Mucosa of descending colon (tissue), 3 donors: ENCODE measurements around the gene SLC17A7. TPM values are rescaled to one million over a fixed set of nuclear protein-coding genes. Genes with fewer than 3 reads are reported as not detected.
A peak's percentile ranks its signal among the peaks of the same experiment; 100 is the strongest.

Experiments used
- ATAC-seq: fragments of 200-7000 bp; cut with Tn5 transposase; one replicate; pipeline ENCODE4 v1.9.1; 2020; ENCODE audit warnings: mild to moderate bottlenecking, moderate library complexity
- DNase-seq, 3 donors: peaks; one replicate each; pipeline ENCODE4 v3.0.0-alpha.2; 2020
- H3K36me3 ChIP-seq: fragments of 200-600 bp; one replicate; pipeline ENCODE4 v1.8.0; 2021; ENCODE audit warnings: low read depth, mild to moderate bottlenecking
- H3K4me1 ChIP-seq: fragments of 200-600 bp; one replicate; pipeline ENCODE4 v1.8.0; 2021; ENCODE audit warnings: low read depth, mild to moderate bottlenecking
- H3K4me3 ChIP-seq: fragments of 200-600 bp; one replicate; pipeline ENCODE4 v1.8.0; 2021; ENCODE audit warnings: mild to moderate bottlenecking
- H3K9me3 ChIP-seq: fragments of 200-600 bp; one replicate; pipeline ENCODE4 v1.8.0; 2021; ENCODE audit warnings: mild to moderate bottlenecking
- CTCF ChIP-seq: fragments of 200-600 bp; IDR thresholded peaks from one replicate; pipeline ENCODE4 v1.8.0; 2022; ENCODE audit warnings: antibody characterized with exemption, mild to moderate bottlenecking
- intact Hi-C, 2 donors: fragments of 100-400 bp; cut with DNase I in 1 of 2; cut with micrococcal nuclease in 1 of 2; formaldehyde crosslinking; loops; one replicate each; pipeline versions ENCODE4 v1.11.0 to v1.11.1; 2022; cut with DNase I, micrococcal nuclease
- total RNA-seq, 3 donors: library from RNA; stranded (reverse); fragmentation: NEBNext Ultra II Directional in 2 of 3; extraction: Animal tissue kit (Norgen Biotek cat#: 25700) in 2 of 3; gene quantifications; one replicate each; pipeline versions ENCODE4 v1.2.1 to v1.2.4, GENCODE V29; 2021 to 2023
- donor health status: DM: no; HTN: no; CAD: no; lungs with moderate emphysema.
- donor health status: DM: no; HTN: no; CAD: no.
- donor health status: DM: no; HTN: yes; CAD: no.

Gene SLC17A7
- total RNA-seq, 3 donors from 2014 or later: 0.20 to 1.0 (median 0.51) TPM

GRCh38 chr19:49421039-49421877, 20.1 kb downstream of the SLC17A7 start:
- intact Hi-C loops: no loop called here
- DNase-seq: peak in 2 of 3 donors; percentile 56 to 66
- Histone ChIP-seq H3K4me1 (peaks cover 5% of the 10 kb centered on the region), H3K9me3 (no peaks in the 10 kb centered on the region), H3K4me3 (no peak overlapping the region), H3K36me3 (no peaks in the 10 kb centered on the region)
- no peak for TF ChIP-seq CTCF
- ATAC-seq: peak; percentile 74

DNA sequence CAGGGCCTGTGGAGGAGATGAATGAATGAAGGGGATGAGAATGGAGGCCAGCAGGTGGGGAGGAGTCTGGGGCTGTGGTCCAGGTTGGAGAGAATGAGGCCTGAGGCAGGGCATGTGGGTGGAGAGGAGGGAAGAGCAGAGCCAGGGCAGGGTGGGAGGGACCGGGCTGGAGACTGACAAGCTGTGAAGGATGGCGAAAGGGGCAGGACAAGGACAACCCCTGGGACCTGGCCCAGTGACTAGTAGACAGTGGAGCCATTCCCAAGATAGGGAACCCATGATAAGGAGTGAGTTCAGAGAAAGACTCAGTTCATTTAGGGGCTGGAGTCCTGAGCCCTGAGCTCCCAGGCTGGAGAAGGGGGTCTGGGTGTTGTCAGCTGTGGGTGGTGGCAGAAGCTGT, 21.1 kb downstream of the SLC17A7 start:
- intact Hi-C loops: no loop called here
- no peak overlapping the region for H3K4me3 ChIP-seq
- no peaks in the 10 kb centered on the region for H3K36me3 ChIP-seq
- DNase-seq: no peak
- H3K4me1 ChIP-seq: peaks cover 5% of the 10 kb centered on the region
- ATAC-seq: no peak
- no peaks in the 10 kb centered on the region for H3K9me3 ChIP-seq
- TF ChIP-seq CTCF: no peak

GRCh38 chr19:49419173-49419572, 22.2 kb downstream of the SLC17A7 start:
- Histone ChIP-seq H3K9me3 (no peaks in the 10 kb centered on the region), H3K36me3 (no peaks in the 10 kb centered on the region), H3K4me3 (no peak overlapping the region), H3K4me1 (peaks cover 5% of the 10 kb centered on the region)
- no peak for ATAC-seq
- DNase-seq: no peak
- intact Hi-C loops: no loop called here
- TF ChIP-seq CTCF: no peak

GRCh38 chr19:49418511-49418910, 22.8 kb downstream of the SLC17A7 start:
- Histone ChIP-seq H3K9me3 (no peaks in the 10 kb centered on the region), H3K36me3 (no peaks in the 10 kb centered on the region), H3K4me1 (peaks cover 5% of the 10 kb centered on the region), H3K4me3 (no peak overlapping the region)
- intact Hi-C loops: no loop called here
- no peak for TF ChIP-seq CTCF
- DNase-seq (no peak), ATAC-seq (no peak)

GRCh38 chr19:49417088-49417487, 24.2 kb downstream of the SLC17A7 start:
- no peaks in the 10 kb centered on the region for H3K4me1 ChIP-seq
- ATAC-seq: no peak
- no peak for TF ChIP-seq CTCF
- H3K9me3 ChIP-seq: no peaks in the 10 kb centered on the region
- DNase-seq: no peak
- no peaks in the 10 kb centered on the region for H3K36me3 ChIP-seq
- intact Hi-C loops: no loop called here
- H3K4me3 ChIP-seq: no peak overlapping the region
